Measurements from ENCODE around the gene CLNK. TPM values are rescaled to one million over a fixed set of nuclear protein-coding genes. Genes with fewer than 3 reads are reported as not detected.

The CLNK gene
- total and polyA plus RNA-seq, 4 donors: 0.26 to 0.30 TPM; not detected in 2

- DNase-seq (no peak), ATAC-seq (ENCODE audit: low FRiP score) (no peak)
- H3K4me1 ChIP-seq (ENCODE audit: control insufficient read depth in 1 of 2, insufficient read depth in 2 of 2, low read length in 2 of 2): peaks cover 0 to 2% of the 10 kb centered on the region in 2 donors
- intact Hi-C loops (cut with DNase I): no loop called here
- H3K4me3 ChIP-seq (ENCODE audit: low read length in 2 of 2): no peak overlapping the region
- H3K36me3 ChIP-seq (ENCODE audit: control insufficient read depth in 1 of 2, insufficient read depth in 2 of 2, low read length in 1 of 2): no peaks in the 10 kb centered on the region
- H3K27ac ChIP-seq (ENCODE audit: low read depth in 1 of 2, low read length in 2 of 2): no peak overlapping the region
- no peaks in the 10 kb centered on the region for H3K9me3 ChIP-seq (ENCODE audit: control insufficient read depth, low read length)
- H3K27me3 ChIP-seq (ENCODE audit: control insufficient read depth in 1 of 2, insufficient read depth in 2 of 2, low read length in 1 of 2): no peaks in the 10 kb centered on the region
Observed at GRCh38 chr4:10704430-10704810, 19.9 kb upstream of the CLNK start.

GRCh38 chr4:10703766-10704429 lies 19.3 kb upstream of the CLNK start:
- DNase-seq: no peak
- no peak overlapping the region for H3K4me3 ChIP-seq (ENCODE audit: low read length in 2 of 2)
- 26 to 28% methylated on average over 3 of the region's 3 CpGs for WGBS, 2 donors
- no peaks in the 10 kb centered on the region for H3K9me3 ChIP-seq (ENCODE audit: control insufficient read depth, low read length)
- intact Hi-C loops (cut with DNase I): no loop called here
- no peak overlapping the region for H3K27ac ChIP-seq (ENCODE audit: low read depth in 1 of 2, low read length in 2 of 2)
- peaks cover 0 to 2% of the 10 kb centered on the region in 2 donors for H3K4me1 ChIP-seq (ENCODE audit: control insufficient read depth in 1 of 2, insufficient read depth in 2 of 2, low read length in 2 of 2)
- no peaks in the 10 kb centered on the region for H3K27me3 ChIP-seq (ENCODE audit: control insufficient read depth in 1 of 2, insufficient read depth in 2 of 2, low read length in 1 of 2)
- ATAC-seq (ENCODE audit: low FRiP score): no peak
- no peaks in the 10 kb centered on the region for H3K36me3 ChIP-seq (ENCODE audit: control insufficient read depth in 1 of 2, insufficient read depth in 2 of 2, low read length in 1 of 2)

- DNase-seq: no peak
- no peaks in the 10 kb centered on the region for H3K9me3 ChIP-seq (ENCODE audit: control insufficient read depth, low read length)
- intact Hi-C loops (cut with DNase I): no loop called here
- H3K4me1 ChIP-seq (ENCODE audit: control insufficient read depth in 1 of 2, insufficient read depth in 2 of 2, low read length in 2 of 2): peaks cover 0 to 2% of the 10 kb centered on the region in 2 donors
- no peak overlapping the region for H3K4me3 ChIP-seq (ENCODE audit: low read length in 2 of 2)
- 79% methylated on average over 5 of the region's 5 CpGs for WGBS, 2 donors
- no peaks in the 10 kb centered on the region for H3K36me3 ChIP-seq (ENCODE audit: control insufficient read depth in 1 of 2, insufficient read depth in 2 of 2, low read length in 1 of 2)
- H3K27me3 ChIP-seq (ENCODE audit: control insufficient read depth in 1 of 2, insufficient read depth in 2 of 2, low read length in 1 of 2): no peaks in the 10 kb centered on the region
- ATAC-seq (ENCODE audit: low FRiP score): no peak
- no peak overlapping the region for H3K27ac ChIP-seq (ENCODE audit: low read depth in 1 of 2, low read length in 2 of 2)
Observed at GRCh38 chr4:10703156-10703555, 18.6 kb upstream of the CLNK start.

- Histone ChIP-seq H3K36me3 (ENCODE audit: control insufficient read depth in 1 of 2, insufficient read depth in 2 of 2, low read length in 1 of 2) (no peaks in the 10 kb centered on the region), H3K4me3 (ENCODE audit: low read length in 2 of 2) (no peak overlapping the region), H3K27me3 (ENCODE audit: control insufficient read depth in 1 of 2, insufficient read depth in 2 of 2, low read length in 1 of 2) (no peaks in the 10 kb centered on the region), H3K9me3 (ENCODE audit: control insufficient read depth, low read length) (no peaks in the 10 kb centered on the region), H3K27ac (ENCODE audit: low read depth in 1 of 2, low read length in 2 of 2) (no peak overlapping the region), H3K4me1 (ENCODE audit: control insufficient read depth in 1 of 2, insufficient read depth in 2 of 2, low read length in 2 of 2) (peaks cover 0 to 2% of the 10 kb centered on the region in 2 donors)
- DNase-seq (no peak), ATAC-seq (ENCODE audit: low FRiP score) (no peak)
- intact Hi-C loops (cut with DNase I): no loop called here
- 86% methylated on average over 7 of the region's 7 CpGs for WGBS, 2 donors
Observed at GRCh38 chr4:10701702-10702460, 17.3 kb upstream of the CLNK start.

- ATAC-seq (ENCODE audit: low FRiP score) (no peak), DNase-seq (no peak)
- no peak overlapping the region for H3K27ac ChIP-seq (ENCODE audit: low read depth in 1 of 2, low read length in 2 of 2)
- intact Hi-C loops (cut with DNase I): no loop called here
- no peaks in the 10 kb centered on the region for H3K9me3 ChIP-seq (ENCODE audit: control insufficient read depth, low read length)
- peaks cover 0 to 2% of the 10 kb centered on the region in 2 donors for H3K4me1 ChIP-seq (ENCODE audit: control insufficient read depth in 1 of 2, insufficient read depth in 2 of 2, low read length in 2 of 2)
- WGBS, 2 donors: 80 to 81% methylated on average over 3 of the region's 3 CpGs
- no peaks in the 10 kb centered on the region for H3K36me3 ChIP-seq (ENCODE audit: control insufficient read depth in 1 of 2, insufficient read depth in 2 of 2, low read length in 1 of 2)
- no peaks in the 10 kb centered on the region for H3K27me3 ChIP-seq (ENCODE audit: control insufficient read depth in 1 of 2, insufficient read depth in 2 of 2, low read length in 1 of 2)
- no peak overlapping the region for H3K4me3 ChIP-seq (ENCODE audit: low read length in 2 of 2)
Observed at GRCh38 chr4:10701161-10701560, 16.6 kb upstream of the CLNK start.

- H3K27ac ChIP-seq (ENCODE audit: low read depth in 1 of 2, low read length in 2 of 2): no peak overlapping the region
- no peaks in the 10 kb centered on the region for H3K4me1 ChIP-seq (ENCODE audit: control insufficient read depth in 1 of 2, insufficient read depth in 2 of 2, low read length in 2 of 2)
- no peaks in the 10 kb centered on the region for H3K36me3 ChIP-seq (ENCODE audit: control insufficient read depth in 1 of 2, insufficient read depth in 2 of 2, low read length in 1 of 2)
- WGBS, 2 donors: 96 to 100% methylated on average over 1 of the region's 1 CpG
- H3K27me3 ChIP-seq (ENCODE audit: control insufficient read depth in 1 of 2, insufficient read depth in 2 of 2, low read length in 1 of 2): no peaks in the 10 kb centered on the region
- ATAC-seq (ENCODE audit: low FRiP score) (no peak), DNase-seq (no peak)
- H3K4me3 ChIP-seq (ENCODE audit: low read length in 2 of 2): no peak overlapping the region
- intact Hi-C loops (cut with DNase I): no loop called here
- no peaks in the 10 kb centered on the region for H3K9me3 ChIP-seq (ENCODE audit: control insufficient read depth, low read length)
Observed at GRCh38 chr4:10698172-10698571, 13.6 kb upstream of the CLNK start.

- Histone ChIP-seq H3K27me3 (ENCODE audit: control insufficient read depth in 1 of 2, insufficient read depth in 2 of 2, low read length in 1 of 2) (no peaks in the 10 kb centered on the region), H3K4me3 (ENCODE audit: low read length in 2 of 2) (no peak overlapping the region), H3K36me3 (ENCODE audit: control insufficient read depth in 1 of 2, insufficient read depth in 2 of 2, low read length in 1 of 2) (no peaks in the 10 kb centered on the region), H3K4me1 (ENCODE audit: control insufficient read depth in 1 of 2, insufficient read depth in 2 of 2, low read length in 2 of 2) (peaks cover 0 to 1% of the 10 kb centered on the region in 2 donors), H3K9me3 (ENCODE audit: control insufficient read depth, low read length) (no peaks in the 10 kb centered on the region), H3K27ac (ENCODE audit: low read depth in 1 of 2, low read length in 2 of 2) (no peak overlapping the region)
- 74 to 80% methylated on average over 5 of the region's 5 CpGs for WGBS, 2 donors
- no peak for DNase-seq
- no peak for ATAC-seq (ENCODE audit: low FRiP score)
- intact Hi-C loops (cut with DNase I): no loop called here
Observed at GRCh38 chr4:10697086-10697485, 12.5 kb upstream of the CLNK start.

- 89 to 95% methylated on average over 4 of the region's 4 CpGs for WGBS, 2 donors
- DNase-seq: no peak
- Histone ChIP-seq H3K36me3 (ENCODE audit: control insufficient read depth in 1 of 2, insufficient read depth in 2 of 2, low read length in 1 of 2) (no peaks in the 10 kb centered on the region), H3K4me1 (ENCODE audit: control insufficient read depth in 1 of 2, insufficient read depth in 2 of 2, low read length in 2 of 2) (peaks cover 0 to 1% of the 10 kb centered on the region in 2 donors), H3K27ac (ENCODE audit: low read depth in 1 of 2, low read length in 2 of 2) (no peak overlapping the region), H3K27me3 (ENCODE audit: control insufficient read depth in 1 of 2, insufficient read depth in 2 of 2, low read length in 1 of 2) (no peaks in the 10 kb centered on the region), H3K4me3 (ENCODE audit: low read length in 2 of 2) (no peak overlapping the region), H3K9me3 (ENCODE audit: control insufficient read depth, low read length) (no peaks in the 10 kb centered on the region)
- intact Hi-C loops (cut with DNase I): no loop called here
- ATAC-seq (ENCODE audit: low FRiP score): no peak
Observed at GRCh38 chr4:10696253-10696652, 11.7 kb upstream of the CLNK start.

- no peak overlapping the region for H3K27ac ChIP-seq (ENCODE audit: low read depth in 1 of 2, low read length in 2 of 2)
- no peak for DNase-seq
- no peak for ATAC-seq (ENCODE audit: low FRiP score)
- H3K4me1 ChIP-seq (ENCODE audit: control insufficient read depth in 1 of 2, insufficient read depth in 2 of 2, low read length in 2 of 2): peaks cover 0 to 1% of the 10 kb centered on the region in 2 donors
- no peaks in the 10 kb centered on the region for H3K27me3 ChIP-seq (ENCODE audit: control insufficient read depth in 1 of 2, insufficient read depth in 2 of 2, low read length in 1 of 2)
- H3K9me3 ChIP-seq (ENCODE audit: control insufficient read depth, low read length): no peaks in the 10 kb centered on the region
- 90 to 92% methylated on average over 1 of the region's 1 CpG for WGBS, 2 donors
- H3K4me3 ChIP-seq (ENCODE audit: low read length in 2 of 2): no peak overlapping the region
- intact Hi-C loops (cut with DNase I): no loop called here
- no peaks in the 10 kb centered on the region for H3K36me3 ChIP-seq (ENCODE audit: control insufficient read depth in 1 of 2, insufficient read depth in 2 of 2, low read length in 1 of 2)
Observed at GRCh38 chr4:10694828-10695209, 10.3 kb upstream of the CLNK start.
